ENCODE data around the gene FUT2. TPM values are rescaled to one million over a fixed set of nuclear protein-coding genes. Genes with fewer than 3 reads are reported as not detected.
A peak's percentile ranks its signal among the peaks of the same experiment; 100 is the strongest.
"Not testable (repeated sequence)": the region's sequence is repeated elsewhere in the genome, so short reads cannot be mapped to it uniquely, and the experiment has no call there.

Gene FUT2
- total RNA-seq, 4 donors from 2014 or later = 32.5 to 68.6 (median 55.1) TPM

DNA sequence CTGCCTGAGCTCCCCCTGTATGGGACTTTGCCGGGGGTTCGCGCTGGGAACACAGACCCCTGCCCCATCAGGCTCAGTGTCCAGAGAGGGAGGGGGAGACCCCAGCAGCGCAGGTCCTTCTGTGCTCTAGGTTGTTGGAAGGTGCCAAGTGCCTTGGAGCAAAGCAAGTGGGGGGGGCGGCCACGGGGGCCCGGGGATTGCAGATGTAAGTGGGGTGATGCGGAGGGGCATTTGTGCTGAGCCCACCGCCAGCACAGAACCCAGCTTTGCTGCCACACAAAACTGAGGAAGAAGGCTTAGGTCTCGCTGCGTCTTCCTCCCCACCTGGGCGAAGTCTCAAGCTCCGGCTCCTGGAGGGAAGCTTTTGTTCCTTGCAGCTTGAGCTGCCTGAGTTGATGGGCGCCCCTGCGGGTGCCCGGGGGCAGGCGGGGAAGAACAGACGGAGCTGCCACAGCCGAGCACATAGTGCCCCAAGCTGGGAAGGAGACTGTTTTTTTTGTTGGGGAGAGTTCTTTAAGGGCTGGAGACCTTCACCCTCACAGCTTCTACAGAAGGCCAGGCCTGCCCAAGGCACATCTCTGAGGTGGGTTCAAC, 21.5 kb upstream of the FUT2 start:
- Histone ChIP-seq H3K36me3 (no peaks in the 10 kb centered on the region), H3K4me1 (peaks cover 5 to 26% (median 18%) of the 10 kb centered on the region in 4 donors), H3K27me3 (no peaks in the 10 kb centered on the region), H3K27ac (no peak overlapping the region), H3K9me3 (no peaks in the 10 kb centered on the region), H3K4me3 (no peak overlapping the region)
- no peak for DNase-seq
- in situ Hi-C loops (cut with MboI; ENCODE audit: low pct_ligation_motif_present in 1 of 4, low pct_unique_long_range_greater_than_20kb in 1 of 4, low sequenced_read_pairs in 3 of 4) (no loop called here), intact Hi-C loops (cut with DNase I; ENCODE audit: low total_unique reads) (loop anchor here (10.0 kb wide), 1 partner anchor 70 kb away; the partner anchor contains the start of genes IZUMO1 and RASIP1)
- whole genome bisulfite sequencing, 2 donors (ENCODE audit: low coverage in 1 of 2) = 93% methylated on average over 17 of the region's 19 CpGs; no CpG with 5 or more reads in 1 of the 2 donors
- TF ChIP-seq POLR2AphosphoS5 (IDR thresholded peaks at IDR 0.05) = no peak

- peak; percentile 86 for DNase-seq
- TF ChIP-seq POLR2AphosphoS5 (IDR thresholded peaks at IDR 0.05) = peak in 1 of 3 donors; percentile 18
- TF ChIP-seq EP300 (IDR thresholded peaks at IDR 0.05; ENCODE audit: low read depth) = no peak
- TF ChIP-seq, protein P1, sequence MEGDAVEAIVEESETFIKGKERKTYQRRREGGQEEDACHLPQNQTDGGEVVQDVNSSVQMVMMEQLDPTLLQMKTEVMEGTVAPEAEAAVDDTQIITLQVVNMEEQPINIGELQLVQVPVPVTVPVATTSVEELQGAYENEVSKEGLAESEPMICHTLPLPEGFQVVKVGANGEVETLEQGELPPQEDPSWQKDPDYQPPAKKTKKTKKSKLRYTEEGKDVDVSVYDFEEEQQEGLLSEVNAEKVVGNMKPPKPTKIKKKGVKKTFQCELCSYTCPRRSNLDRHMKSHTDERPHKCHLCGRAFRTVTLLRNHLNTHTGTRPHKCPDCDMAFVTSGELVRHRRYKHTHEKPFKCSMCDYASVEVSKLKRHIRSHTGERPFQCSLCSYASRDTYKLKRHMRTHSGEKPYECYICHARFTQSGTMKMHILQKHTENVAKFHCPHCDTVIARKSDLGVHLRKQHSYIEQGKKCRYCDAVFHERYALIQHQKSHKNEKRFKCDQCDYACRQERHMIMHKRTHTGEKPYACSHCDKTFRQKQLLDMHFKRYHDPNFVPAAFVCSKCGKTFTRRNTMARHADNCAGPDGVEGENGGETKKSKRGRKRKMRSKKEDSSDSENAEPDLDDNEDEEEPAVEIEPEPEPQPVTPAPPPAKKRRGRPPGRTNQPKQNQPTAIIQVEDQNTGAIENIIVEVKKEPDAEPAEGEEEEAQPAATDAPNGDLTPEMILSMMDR (IDR thresholded peaks at IDR 0.05) = peak; percentile 87 to 90 (median 88)
- no peak for TF ChIP-seq POLR2A (IDR thresholded peaks at IDR 0.05)
- Histone ChIP-seq H3K4me3 (no peak overlapping the region), H3K36me3 (no peaks in the 10 kb centered on the region), H3K27ac (peak overlapping the region in 1 of 4 donors; percentile 6), H3K4me1 (peaks cover 5 to 26% (median 18%) of the 10 kb centered on the region in 4 donors), H3K27me3 (no peaks in the 10 kb centered on the region), H3K9me3 (no peaks in the 10 kb centered on the region)
- 0 to 40% methylated on average over 1 to 28 of the region's 28 CpGs for WGBS, 2 donors (ENCODE audit: low coverage in 1 of 2)
- in situ Hi-C loops (cut with MboI; ENCODE audit: low pct_ligation_motif_present in 1 of 4, low pct_unique_long_range_greater_than_20kb in 1 of 4, low sequenced_read_pairs in 3 of 4) = no loop called here
- intact Hi-C loops (cut with DNase I; ENCODE audit: low total_unique reads) = loop anchor here (10.0 kb wide), 1 partner anchor 70 kb away; the partner anchor contains the start of genes IZUMO1 and RASIP1
Measured at GRCh38 chr19:48674921-48675824, 20.6 kb upstream of the FUT2 start.

DNA sequence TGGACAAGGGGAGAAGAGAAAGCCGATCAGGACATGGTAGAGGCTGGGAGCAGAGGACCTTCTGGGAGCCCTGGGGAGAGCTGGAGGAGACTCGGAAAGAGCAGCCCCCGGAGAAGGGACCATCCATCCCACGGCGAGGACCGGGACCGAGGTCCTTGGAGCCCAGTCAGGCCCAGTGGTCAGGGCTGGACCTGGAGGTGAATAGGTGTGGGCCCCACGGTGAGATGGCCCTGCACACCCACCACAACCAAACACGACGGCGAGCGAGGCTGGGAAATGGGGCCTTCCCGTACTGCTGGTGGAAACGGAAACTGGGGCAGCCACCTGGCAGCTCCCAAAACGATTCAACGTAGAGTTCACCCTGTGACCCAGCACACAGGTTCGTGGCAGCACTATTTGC, 19.3 kb upstream of the FUT2 start:
- H3K27me3 ChIP-seq = no peaks in the 10 kb centered on the region
- intact Hi-C loops (cut with DNase I; ENCODE audit: low total_unique reads) = loop anchor here (10.0 kb wide), 1 partner anchor 68 kb away; the partner anchor contains the start of genes IZUMO1 and RASIP1
- H3K4me3 ChIP-seq = no peak overlapping the region
- WGBS, 2 donors (ENCODE audit: low coverage in 1 of 2) = 83% methylated on average over 3 to 17 of the region's 17 CpGs
- H3K9me3 ChIP-seq = no peaks in the 10 kb centered on the region
- H3K27ac ChIP-seq = peak overlapping the region; percentile 45 to 65 (median 58)
- TF ChIP-seq, protein P1 (IDR thresholded peaks at IDR 0.05) = no peak
- no peak for TF ChIP-seq POLR2AphosphoS5 (IDR thresholded peaks at IDR 0.05)
- no peak for TF ChIP-seq EP300 (IDR thresholded peaks at IDR 0.05; ENCODE audit: low read depth)
- no peak for TF ChIP-seq POLR2A (IDR thresholded peaks at IDR 0.05)
- in situ Hi-C loops (cut with MboI; ENCODE audit: low pct_ligation_motif_present in 1 of 4, low pct_unique_long_range_greater_than_20kb in 1 of 4, low sequenced_read_pairs in 3 of 4) = no loop called here
- no peak for DNase-seq
- H3K4me1 ChIP-seq = peaks cover 5 to 26% (median 18%) of the 10 kb centered on the region in 4 donors
- H3K36me3 ChIP-seq = no peaks in the 10 kb centered on the region

DNA sequence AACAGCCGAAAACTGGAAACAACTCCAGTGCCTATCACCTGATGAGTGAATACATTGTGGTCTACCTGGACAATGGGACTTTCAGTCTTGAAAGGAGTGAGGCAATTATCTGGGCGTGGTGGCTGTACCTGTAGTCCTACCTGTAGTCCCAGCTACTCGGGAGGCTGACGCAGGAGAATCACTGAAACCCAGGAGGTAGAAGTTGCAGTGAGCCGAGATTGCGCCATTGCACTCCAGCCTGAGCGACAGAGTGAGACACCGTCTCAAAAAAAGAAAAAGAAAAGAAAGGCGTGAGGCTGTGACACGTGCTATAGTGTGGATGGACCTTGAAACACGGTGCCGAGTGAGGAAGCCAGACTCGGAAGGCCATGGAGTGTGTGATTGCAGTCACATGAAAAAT, 18.9 kb upstream of the FUT2 start:
- DNase-seq = peak; percentile 76
- no peak overlapping the region for H3K4me3 ChIP-seq
- 51 to 67% methylated on average over 5 to 13 of the region's 13 CpGs for WGBS, 2 donors (ENCODE audit: low coverage in 1 of 2)
- H3K27ac ChIP-seq = peak overlapping the region; percentile 45 to 65 (median 58)
- no peaks in the 10 kb centered on the region for H3K27me3 ChIP-seq
- no peaks in the 10 kb centered on the region for H3K36me3 ChIP-seq
- in situ Hi-C loops (cut with MboI; ENCODE audit: low pct_ligation_motif_present in 1 of 4, low pct_unique_long_range_greater_than_20kb in 1 of 4, low sequenced_read_pairs in 3 of 4) (no loop called here), intact Hi-C loops (cut with DNase I; ENCODE audit: low total_unique reads) (loop anchor here (10.0 kb wide), 1 partner anchor 68 kb away; the partner anchor contains the start of genes IZUMO1 and RASIP1)
- H3K9me3 ChIP-seq = no peaks in the 10 kb centered on the region
- TF ChIP-seq POLR2AphosphoS5 (IDR thresholded peaks at IDR 0.05) = peak in 2 of 3 donors; percentile 12 to 65
- no peak for TF ChIP-seq POLR2A (IDR thresholded peaks at IDR 0.05)
- peaks cover 5 to 26% (median 18%) of the 10 kb centered on the region in 4 donors for H3K4me1 ChIP-seq

GRCh38 chr19:48678201-48678600, 17.6 kb upstream of the FUT2 start:
- DNase-seq = peak; percentile 73
- Histone ChIP-seq H3K36me3 (no peaks in the 10 kb centered on the region), H3K4me1 (peaks cover 5 to 26% (median 18%) of the 10 kb centered on the region in 4 donors), H3K27me3 (no peaks in the 10 kb centered on the region), H3K27ac (peak overlapping the region; percentile 52 to 65 (median 60)), H3K4me3 (no peak overlapping the region), H3K9me3 (no peaks in the 10 kb centered on the region)
- intact Hi-C loops (cut with DNase I; ENCODE audit: low total_unique reads) = loop anchor here (10.0 kb wide), 1 partner anchor 67 kb away; the partner anchor contains the start of genes IZUMO1 and RASIP1
- in situ Hi-C loops (cut with MboI; ENCODE audit: low pct_ligation_motif_present in 1 of 4, low pct_unique_long_range_greater_than_20kb in 1 of 4, low sequenced_read_pairs in 3 of 4) = no loop called here
- 42 to 80% methylated on average over 1 to 4 of the region's 4 CpGs for WGBS, 2 donors (ENCODE audit: low coverage in 1 of 2)
- TF ChIP-seq, protein P1 (IDR thresholded peaks at IDR 0.05) = no peak
- TF ChIP-seq POLR2AphosphoS5 (IDR thresholded peaks at IDR 0.05) (peak in 1 of 3 donors; percentile 34), EP300 (IDR thresholded peaks at IDR 0.05; ENCODE audit: low read depth) (no peak), POLR2A (IDR thresholded peaks at IDR 0.05) (no peak)

DNA sequence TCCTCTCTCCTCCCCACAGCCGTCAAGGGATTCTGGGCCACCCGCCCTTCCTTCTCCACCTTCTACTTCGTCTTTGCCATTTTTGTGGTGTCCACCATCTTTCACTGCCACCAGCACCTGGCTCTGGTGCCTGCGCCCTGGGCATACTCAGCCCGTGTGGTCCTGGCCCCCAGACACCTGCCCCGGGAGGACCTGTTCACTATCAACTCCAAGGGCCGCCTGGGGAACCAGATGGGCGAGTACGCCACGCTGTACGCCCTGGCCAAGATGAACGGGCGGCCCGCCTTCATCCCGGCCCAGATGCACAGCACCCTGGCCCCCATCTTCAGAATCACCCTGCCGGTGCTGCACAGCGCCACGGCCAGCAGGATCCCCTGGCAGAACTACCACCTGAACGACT, 15.8 kb upstream of the FUT2 start:
- intact Hi-C loops (cut with DNase I; ENCODE audit: low total_unique reads); DNase-seq; H3K27me3 ChIP-seq; in situ Hi-C loops (cut with MboI; ENCODE audit: low pct_ligation_motif_present in 1 of 4, low pct_unique_long_range_greater_than_20kb in 1 of 4, low sequenced_read_pairs in 3 of 4); H3K9me3 ChIP-seq; H3K27ac ChIP-seq; H3K4me3 ChIP-seq; H3K36me3 ChIP-seq: not testable (repeated sequence)
- H3K4me1 ChIP-seq = peaks cover 5 to 32% (median 20%) of the 10 kb centered on the region in 4 donors
- WGBS, 2 donors (ENCODE audit: low coverage in 1 of 2) = 89 to 92% methylated on average over 3 to 8 of the region's 19 CpGs
